Measurements from ENCODE around the gene MKKS.

MKKS gene

GRCh38 chr20:10367693-10367942, 66.4 kb downstream of the MKKS start:
- no peak for DNase-seq

GRCh38 chr20:10366898-10367692, 66.9 kb downstream of the MKKS start:
- DNase-seq = no peak

GRCh38 chr20:10362674-10363073, 71.3 kb downstream of the MKKS start:
- no peak for DNase-seq

- DNase-seq = no peak
Measured at GRCh38 chr20:10360878-10361277, 73.1 kb downstream of the MKKS start.

- no peak for DNase-seq
Measured at GRCh38 chr20:10359621-10360040, 74.4 kb downstream of the MKKS start.

- DNase-seq = no peak
Measured at GRCh38 chr20:10357974-10358373, 76.0 kb downstream of the MKKS start.

- no peak for DNase-seq
Measured at GRCh38 chr20:10357061-10357708, 76.8 kb downstream of the MKKS start.

- no peak for DNase-seq
Measured at GRCh38 chr20:10356628-10357027, 77.4 kb downstream of the MKKS start.

- DNase-seq = no peak
Measured at GRCh38 chr20:10352934-10353824, 80.8 kb downstream of the MKKS start.
